ENCODE results near the gene IRAK4. TPM values are rescaled to one million over a fixed set of nuclear protein-coding genes. Genes with fewer than 3 reads are reported as not detected.

IRAK4 gene
- total and polyA plus RNA-seq, 2 experiments from 2014 or later = 3.9 to 12.9 TPM

DNA sequence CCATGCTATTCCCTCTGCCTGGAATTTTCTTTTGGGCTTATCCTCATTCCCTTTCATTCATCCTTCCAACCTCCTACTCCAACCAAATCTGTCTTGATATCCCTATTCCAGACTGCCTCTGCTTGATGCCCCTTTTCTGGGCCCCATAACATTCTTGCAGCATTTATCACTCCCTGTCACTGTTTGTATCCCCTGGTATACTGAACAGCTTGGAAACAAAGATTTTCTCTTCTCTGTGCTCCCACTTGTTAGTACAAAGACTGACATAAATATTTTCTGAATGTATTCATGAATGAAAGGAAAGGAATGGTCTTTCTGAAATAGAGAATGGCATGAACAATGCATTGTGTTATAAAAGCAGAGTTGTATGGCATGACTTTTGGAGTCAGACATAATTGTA is 7.5 kb downstream of the IRAK4 start:
- Histone ChIP-seq H4K20me1 (replicated peaks; ENCODE audit: insufficient read depth) (no peaks in the 10 kb centered on the region), H3K4me1 (ENCODE audit: insufficient read depth) (peaks cover 33% of the 10 kb centered on the region), H3K36me3 (ENCODE audit: insufficient read depth) (no peaks in the 10 kb centered on the region; the same call in 1 of the 2 replicates), H3K9me2 (ENCODE audit: insufficient read depth) (no peaks in the 10 kb centered on the region), H3K4me2 (no peak overlapping the region), H3K4me3 (no peak overlapping the region), H2AFZ (no peak overlapping the region), H3F3A (replicated peaks; ENCODE audit: low read depth) (no peaks in the 10 kb centered on the region), H3K27ac (ENCODE audit: low read depth) (no peak overlapping the region), H3K27me3 (ENCODE audit: insufficient read depth) (no peaks in the 10 kb centered on the region), H3K79me2 (replicated peaks; ENCODE audit: insufficient read depth) (peaks cover under 1% of the 10 kb centered on the region; the same call in 1 of the 2 replicates)
- peaks cover 30% of the 10 kb centered on the region for H3K4me1 Mint-ChIP-seq
- no peak overlapping the region for H3K27ac Mint-ChIP-seq
- H3K36me3 Mint-ChIP-seq (ENCODE audit: low read depth) = peaks cover 9% of the 10 kb centered on the region; the same call in 2 of the 3 replicates
- no peaks in the 10 kb centered on the region for H3K27me3 Mint-ChIP-seq (ENCODE audit: insufficient read depth, low read depth, poor library complexity)
- DNase-seq (ENCODE audit: low spot score) (no peak), ATAC-seq (no peak)
- TF ChIP-seq JUNB (IDR thresholded peaks at IDR 0.05; ENCODE audit: unreplicated experiment) = no peak
- no peak for TF ChIP-seq CREB1 (CRISPR knock-in tag; IDR thresholded peaks at IDR 0.05; ENCODE audit: low read depth)
- TF ChIP-seq POLR2AphosphoS5 (IDR thresholded peaks at IDR 0.05; ENCODE audit: low read depth) = no peak
- TF ChIP-seq EZH2 (IDR thresholded peaks at IDR 0.05; ENCODE audit: low read depth, unreplicated experiment) = no peak
- TF ChIP-seq, protein P1, sequence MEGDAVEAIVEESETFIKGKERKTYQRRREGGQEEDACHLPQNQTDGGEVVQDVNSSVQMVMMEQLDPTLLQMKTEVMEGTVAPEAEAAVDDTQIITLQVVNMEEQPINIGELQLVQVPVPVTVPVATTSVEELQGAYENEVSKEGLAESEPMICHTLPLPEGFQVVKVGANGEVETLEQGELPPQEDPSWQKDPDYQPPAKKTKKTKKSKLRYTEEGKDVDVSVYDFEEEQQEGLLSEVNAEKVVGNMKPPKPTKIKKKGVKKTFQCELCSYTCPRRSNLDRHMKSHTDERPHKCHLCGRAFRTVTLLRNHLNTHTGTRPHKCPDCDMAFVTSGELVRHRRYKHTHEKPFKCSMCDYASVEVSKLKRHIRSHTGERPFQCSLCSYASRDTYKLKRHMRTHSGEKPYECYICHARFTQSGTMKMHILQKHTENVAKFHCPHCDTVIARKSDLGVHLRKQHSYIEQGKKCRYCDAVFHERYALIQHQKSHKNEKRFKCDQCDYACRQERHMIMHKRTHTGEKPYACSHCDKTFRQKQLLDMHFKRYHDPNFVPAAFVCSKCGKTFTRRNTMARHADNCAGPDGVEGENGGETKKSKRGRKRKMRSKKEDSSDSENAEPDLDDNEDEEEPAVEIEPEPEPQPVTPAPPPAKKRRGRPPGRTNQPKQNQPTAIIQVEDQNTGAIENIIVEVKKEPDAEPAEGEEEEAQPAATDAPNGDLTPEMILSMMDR (conservative IDR thresholded peaks at IDR 0.05; ENCODE audit: low read depth in 2 of 2) = no peak
- no peak for TF ChIP-seq NANOG (IDR thresholded peaks at IDR 0.05; ENCODE audit: borderline replicate concordance)
- TF ChIP-seq, protein P2, sequence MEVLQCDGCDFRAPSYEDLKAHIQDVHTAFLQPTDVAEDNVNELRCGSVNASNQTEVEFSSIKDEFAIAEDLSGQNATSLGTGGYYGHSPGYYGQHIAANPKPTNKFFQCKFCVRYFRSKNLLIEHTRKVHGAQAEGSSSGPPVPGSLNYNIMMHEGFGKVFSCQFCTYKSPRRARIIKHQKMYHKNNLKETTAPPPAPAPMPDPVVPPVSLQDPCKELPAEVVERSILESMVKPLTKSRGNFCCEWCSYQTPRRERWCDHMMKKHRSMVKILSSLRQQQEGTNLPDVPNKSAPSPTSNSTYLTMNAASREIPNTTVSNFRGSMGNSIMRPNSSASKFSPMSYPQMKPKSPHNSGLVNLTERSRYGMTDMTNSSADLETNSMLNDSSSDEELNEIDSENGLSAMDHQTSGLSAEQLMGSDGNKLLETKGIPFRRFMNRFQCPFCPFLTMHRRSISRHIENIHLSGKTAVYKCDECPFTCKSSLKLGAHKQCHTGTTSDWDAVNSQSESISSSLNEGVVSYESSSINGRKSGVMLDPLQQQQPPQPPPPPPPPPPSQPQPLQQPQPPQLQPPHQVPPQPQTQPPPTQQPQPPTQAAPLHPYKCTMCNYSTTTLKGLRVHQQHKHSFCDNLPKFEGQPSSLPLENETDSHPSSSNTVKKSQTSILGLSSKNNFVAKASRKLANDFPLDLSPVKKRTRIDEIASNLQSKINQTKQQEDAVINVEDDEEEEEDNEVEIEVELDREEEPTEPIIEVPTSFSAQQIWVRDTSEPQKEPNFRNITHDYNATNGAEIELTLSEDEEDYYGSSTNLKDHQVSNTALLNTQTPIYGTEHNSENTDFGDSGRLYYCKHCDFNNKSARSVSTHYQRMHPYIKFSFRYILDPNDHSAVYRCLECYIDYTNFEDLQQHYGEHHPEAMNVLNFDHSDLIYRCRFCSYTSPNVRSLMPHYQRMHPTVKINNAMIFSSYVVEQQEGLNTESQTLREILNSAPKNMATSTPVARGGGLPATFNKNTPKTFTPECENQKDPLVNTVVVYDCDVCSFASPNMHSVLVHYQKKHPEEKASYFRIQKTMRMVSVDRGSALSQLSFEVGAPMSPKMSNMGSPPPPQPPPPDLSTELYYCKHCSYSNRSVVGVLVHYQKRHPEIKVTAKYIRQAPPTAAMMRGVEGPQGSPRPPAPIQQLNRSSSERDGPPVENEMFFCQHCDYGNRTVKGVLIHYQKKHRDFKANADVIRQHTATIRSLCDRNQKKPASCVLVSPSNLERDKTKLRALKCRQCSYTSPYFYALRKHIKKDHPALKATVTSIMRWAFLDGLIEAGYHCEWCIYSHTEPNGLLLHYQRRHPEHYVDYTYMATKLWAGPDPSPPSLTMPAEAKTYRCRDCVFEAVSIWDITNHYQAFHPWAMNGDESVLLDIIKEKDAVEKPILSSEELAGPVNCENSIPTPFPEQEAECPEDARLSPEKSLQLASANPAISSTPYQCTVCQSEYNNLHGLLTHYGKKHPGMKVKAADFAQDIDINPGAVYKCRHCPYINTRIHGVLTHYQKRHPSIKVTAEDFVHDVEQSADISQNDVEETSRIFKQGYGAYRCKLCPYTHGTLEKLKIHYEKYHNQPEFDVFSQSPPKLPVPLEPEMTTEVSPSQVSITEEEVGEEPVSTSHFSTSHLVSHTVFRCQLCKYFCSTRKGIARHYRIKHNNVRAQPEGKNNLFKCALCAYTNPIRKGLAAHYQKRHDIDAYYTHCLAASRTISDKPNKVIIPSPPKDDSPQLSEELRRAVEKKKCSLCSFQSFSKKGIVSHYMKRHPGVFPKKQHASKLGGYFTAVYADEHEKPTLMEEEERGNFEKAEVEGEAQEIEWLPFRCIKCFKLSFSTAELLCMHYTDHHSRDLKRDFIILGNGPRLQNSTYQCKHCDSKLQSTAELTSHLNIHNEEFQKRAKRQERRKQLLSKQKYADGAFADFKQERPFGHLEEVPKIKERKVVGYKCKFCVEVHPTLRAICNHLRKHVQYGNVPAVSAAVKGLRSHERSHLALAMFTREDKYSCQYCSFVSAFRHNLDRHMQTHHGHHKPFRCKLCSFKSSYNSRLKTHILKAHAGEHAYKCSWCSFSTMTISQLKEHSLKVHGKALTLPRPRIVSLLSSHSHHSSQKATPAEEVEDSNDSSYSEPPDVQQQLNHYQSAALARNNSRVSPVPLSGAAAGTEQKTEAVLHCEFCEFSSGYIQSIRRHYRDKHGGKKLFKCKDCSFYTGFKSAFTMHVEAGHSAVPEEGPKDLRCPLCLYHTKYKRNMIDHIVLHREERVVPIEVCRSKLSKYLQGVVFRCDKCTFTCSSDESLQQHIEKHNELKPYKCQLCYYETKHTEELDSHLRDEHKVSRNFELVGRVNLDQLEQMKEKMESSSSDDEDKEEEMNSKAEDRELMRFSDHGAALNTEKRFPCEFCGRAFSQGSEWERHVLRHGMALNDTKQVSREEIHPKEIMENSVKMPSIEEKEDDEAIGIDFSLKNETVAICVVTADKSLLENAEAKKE (CRISPR knock-in tag; IDR thresholded peaks at IDR 0.05) = no peak
- TF ChIP-seq STAT1 (IDR thresholded peaks at IDR 0.05; ENCODE audit: unreplicated experiment) = no peak
- TF ChIP-seq ZNF331 (CRISPR knock-in tag; IDR thresholded peaks at IDR 0.05; ENCODE audit: low read depth) = no peak
- TF ChIP-seq ZNF114 (CRISPR knock-in tag; IDR thresholded peaks at IDR 0.05) = no peak
- TF ChIP-seq, protein P3, sequence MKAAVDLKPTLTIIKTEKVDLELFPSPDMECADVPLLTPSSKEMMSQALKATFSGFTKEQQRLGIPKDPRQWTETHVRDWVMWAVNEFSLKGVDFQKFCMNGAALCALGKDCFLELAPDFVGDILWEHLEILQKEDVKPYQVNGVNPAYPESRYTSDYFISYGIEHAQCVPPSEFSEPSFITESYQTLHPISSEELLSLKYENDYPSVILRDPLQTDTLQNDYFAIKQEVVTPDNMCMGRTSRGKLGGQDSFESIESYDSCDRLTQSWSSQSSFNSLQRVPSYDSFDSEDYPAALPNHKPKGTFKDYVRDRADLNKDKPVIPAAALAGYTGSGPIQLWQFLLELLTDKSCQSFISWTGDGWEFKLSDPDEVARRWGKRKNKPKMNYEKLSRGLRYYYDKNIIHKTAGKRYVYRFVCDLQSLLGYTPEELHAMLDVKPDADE (IDR thresholded peaks at IDR 0.05) = no peak
- TF ChIP-seq, protein P4, sequence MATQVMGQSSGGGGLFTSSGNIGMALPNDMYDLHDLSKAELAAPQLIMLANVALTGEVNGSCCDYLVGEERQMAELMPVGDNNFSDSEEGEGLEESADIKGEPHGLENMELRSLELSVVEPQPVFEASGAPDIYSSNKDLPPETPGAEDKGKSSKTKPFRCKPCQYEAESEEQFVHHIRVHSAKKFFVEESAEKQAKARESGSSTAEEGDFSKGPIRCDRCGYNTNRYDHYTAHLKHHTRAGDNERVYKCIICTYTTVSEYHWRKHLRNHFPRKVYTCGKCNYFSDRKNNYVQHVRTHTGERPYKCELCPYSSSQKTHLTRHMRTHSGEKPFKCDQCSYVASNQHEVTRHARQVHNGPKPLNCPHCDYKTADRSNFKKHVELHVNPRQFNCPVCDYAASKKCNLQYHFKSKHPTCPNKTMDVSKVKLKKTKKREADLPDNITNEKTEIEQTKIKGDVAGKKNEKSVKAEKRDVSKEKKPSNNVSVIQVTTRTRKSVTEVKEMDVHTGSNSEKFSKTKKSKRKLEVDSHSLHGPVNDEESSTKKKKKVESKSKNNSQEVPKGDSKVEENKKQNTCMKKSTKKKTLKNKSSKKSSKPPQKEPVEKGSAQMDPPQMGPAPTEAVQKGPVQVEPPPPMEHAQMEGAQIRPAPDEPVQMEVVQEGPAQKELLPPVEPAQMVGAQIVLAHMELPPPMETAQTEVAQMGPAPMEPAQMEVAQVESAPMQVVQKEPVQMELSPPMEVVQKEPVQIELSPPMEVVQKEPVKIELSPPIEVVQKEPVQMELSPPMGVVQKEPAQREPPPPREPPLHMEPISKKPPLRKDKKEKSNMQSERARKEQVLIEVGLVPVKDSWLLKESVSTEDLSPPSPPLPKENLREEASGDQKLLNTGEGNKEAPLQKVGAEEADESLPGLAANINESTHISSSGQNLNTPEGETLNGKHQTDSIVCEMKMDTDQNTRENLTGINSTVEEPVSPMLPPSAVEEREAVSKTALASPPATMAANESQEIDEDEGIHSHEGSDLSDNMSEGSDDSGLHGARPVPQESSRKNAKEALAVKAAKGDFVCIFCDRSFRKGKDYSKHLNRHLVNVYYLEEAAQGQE (IDR thresholded peaks at IDR 0.05; ENCODE audit: unreplicated experiment) = no peak
- no peak for TF ChIP-seq EZH2phosphoT487 (IDR thresholded peaks at IDR 0.05; ENCODE audit: unreplicated experiment)
- no peak overlapping the region for H3K4me3 Mint-ChIP-seq
- no peaks in the 10 kb centered on the region; the same call in 1 of the 3 replicates for H3K9me3 Mint-ChIP-seq

Measured in GM23338 (cell line).